Spleen (tissue), 7 donors: ENCODE measurements around the gene SLC25A44.

Experiments used
- CTCF ChIP-seq, 11 experiments: fragments of 200-600 bp in 7 of 11; fragments of 450-650 bp in 4 of 11; sonication (generic) in 4 of 11; IDR thresholded peaks in 8 of 11; conservative IDR thresholded peaks in 3 of 11; 1 replicate in 7 of 11; 2 replicates in 4 of 11; pipeline versions ENCODE4 v1.4.0 to v1.8.0; 2016 to 2021; ENCODE audit warnings: antibody characterized with exemption in 11 of 11, inconsistent platforms in 4 of 11, mild to moderate bottlenecking in 1 of 11
- POLR2AphosphoS5 ChIP-seq, 3 donors: sonication (generic); formaldehyde crosslinking; IDR thresholded peaks; one replicate each; pipeline ENCODE4 v1.5.1; 2017; ENCODE audit warnings: antibody characterized with exemption in 3 of 3
- donor health status: DM: no; HTN: no; CAD: no; lungs with moderate emphysema.
- donor health status: DM: no; HTN: no; CAD: no.
- donor health status: DM: no; HTN: no; CAD: no.

- no peak for TF ChIP-seq CTCF (IDR thresholded peaks at IDR 0.05 in 8 of 11, conservative IDR thresholded peaks at IDR 0.05 in 3 of 11)
- peak in 1 of 3 donors; percentile 39 for TF ChIP-seq POLR2AphosphoS5 (IDR thresholded peaks at IDR 0.05)
These were observed 50.8 kb downstream of the SLC25A44 start for GRCh38 chr1:156244712-156245111.
